Adrenal gland (tissue), 12 donors: ENCODE results near the gene ZFP69B. TPM values are rescaled to one million over a fixed set of nuclear protein-coding genes. Genes with fewer than 3 reads are reported as not detected.

ENCODE experiments used
- DNase-seq, 7 donors: peaks; one replicate each; pipeline ENCODE4 v3.0.0-alpha.2; 2019 to 2020
- H3K27ac ChIP-seq, 5 donors: fragments of 200-600 bp; sonication (generic) in 4 of 5; 1 replicate in 3 of 5; 2 replicates in 2 of 5; pipeline versions ENCODE4 v1.5.1 to v1.8.0; 2016 to 2020; ENCODE audit warnings: mild to moderate bottlenecking in 1 of 5
- H3K27me3 ChIP-seq: fragments of 200-600 bp; 2 replicates; pipeline ENCODE4 v1.8.0; 2021
- H3K36me3 ChIP-seq, 2 donors: fragments of 200-600 bp; replicated peaks in 1 of 2; 1 replicate in 1 of 2; 2 replicates in 1 of 2; pipeline versions ENCODE4 v1.5.1 to v1.8.0; 2018 to 2022
- H3K4me1 ChIP-seq, 2 donors: fragments of 200-600 bp; replicated peaks in 1 of 2; 1 replicate in 1 of 2; 2 replicates in 1 of 2; pipeline versions ENCODE4 v1.5.1 to v1.8.0; 2018 to 2021
- H3K4me3 ChIP-seq, 4 donors: fragments of 200-600 bp; sonication (generic) in 3 of 4; one replicate each; pipeline ENCODE4 v1.5.1; 2016 to 2018
- H3K9me3 ChIP-seq, 3 donors: fragments of 200-600 bp; sonication (generic) in 1 of 3; replicated peaks in 1 of 3; 1 replicate in 2 of 3; 2 replicates in 1 of 3; pipeline versions ENCODE4 v1.5.1 to v1.8.0; 2016 to 2021
- CTCF ChIP-seq, 6 experiments: fragments of 450-650 bp in 4 of 6; fragments of 200-600 bp in 2 of 6; sonication (generic) in 1 of 6; IDR thresholded peaks; 1 replicate in 5 of 6; 2 replicates in 1 of 6; pipeline versions ENCODE4 v1.5.1 to v1.8.0; 2016 to 2021; ENCODE audit warnings: antibody characterized with exemption in 6 of 6, mild to moderate bottlenecking in 2 of 6, moderate library complexity in 1 of 6
- POLR2A ChIP-seq, 2 donors: fragments of 450-650 bp; IDR thresholded peaks; one replicate each; pipeline ENCODE4 v1.6.1; 2017; ENCODE audit warnings: antibody characterized with exemption in 2 of 2, mild to moderate bottlenecking in 2 of 2, moderate library complexity in 1 of 2
- WGBS, 4 donors: extraction: QIAGEN DNeasy Blood & Tissue Kit in 2 of 4; methylation state at CpG; one replicate each; pipeline versions ENCODE4 v1.1.5 to v1.1.7; 2013 to 2017; 5-methylcytosine and 5-hydroxymethylcytosine counted together
- intact Hi-C, 2 donors: fragments of 100-400 bp; cut with DNase I; formaldehyde crosslinking; loops; one replicate each; pipeline versions ENCODE4 v1.14.1 to v1.15.0; 2022 to 2023
- polyA plus RNA-seq, 3 donors: library from polyadenylated mRNA; stranded (reverse); fragments of 200-250 nt in 2 of 3; fragments of 350-450 nt in 1 of 3; fragmentation: Illumina TruSeq in 1 of 3; extraction: RNeasy Lipid Tissue Mini Kit (QIAGEN cat#74804) in 1 of 3; gene quantifications; one replicate each; pipeline ENCODE4 v1.2.3, GENCODE V29; 2013 to 2014
- total RNA-seq, 9 donors: library from RNA; depleted of rRNA in 4 of 9; stranded (reverse); fragments of >200 nt in 4 of 9; fragments of 120-200 nt in 1 of 9; fragmentation: NEBNext Ultra II Directional in 1 of 9; extraction: Animal tissue kit (Norgen Biotek cat#: 25700) in 1 of 9; gene quantifications; one replicate each; pipeline versions ENCODE4 v1.1.0 to v1.2.4, GENCODE V29; 2013 to 2023
- donor health status: healthy with polysubstance abuse.
- donor health status: Bipolar disorder and iron deficiency.
- donor health status: DM: yes; HTN: yes; CAD: no.
- donor health status: DM: no; HTN: no; CAD: no.
- donor health status: DM: no; HTN: no; CAD: no.
- donor health status: DM: yes; HTN: yes; CAD: no.

Gene ZFP69B
- total and polyA plus RNA-seq, 12 donors: 0.34 to 2.6 (median 1.3) TPM

- Histone ChIP-seq H3K9me3 (peaks cover 0 to 5% (median 0%) of the 10 kb centered on the region in 3 donors), H3K27me3 (no peaks in the 10 kb centered on the region), H3K27ac (peak within 1 kb of the TSS in 4 of 5 donors; percentile 51 to 82 (median 58)), H3K4me1 (peaks cover 0 to 12% of the 10 kb centered on the region in 2 donors), H3K36me3 (no peaks in the 10 kb centered on the region), H3K4me3 (peak within 1 kb of the TSS; percentile 33 to 85 (median 69))
- 0 to 6% (median 1%) methylated on average over 13 to 76 of the region's 76 CpGs for WGBS, 4 donors
- peak; percentile 76 to 85 (median 80) for DNase-seq
- intact Hi-C loops: no loop called here
- TF ChIP-seq POLR2A (IDR thresholded peaks at IDR 0.05): peak; percentile 38 to 62
- no peak for TF ChIP-seq CTCF (IDR thresholded peaks at IDR 0.05)
Observed at GRCh38 chr1:40508375-40509341, 58.4 kb downstream of the ZFP69B start, which contains the start of gene EXO5. Gene EXO5 (plus strand): TSS chr1:40508767. CDS start chr1:40514545, 5,778 bp downstream.

Other genes with a start within 250 kb of the ZFP69B start
- not detected for gene TMCO2, start 202.5 kb upstream of the ZFP69B start, total RNA-seq
- not detected for gene TMCO2, start 202.5 kb upstream of the ZFP69B start, polyA plus RNA-seq
- 10 to 100 TPM; 36.1 to 68.5 (median 42.6) TPM for gene ZMPSTE24, start 192.2 kb upstream of the ZFP69B start, total RNA-seq
- 100 to 1,000 TPM in 1 of 3 donors, 10 to 100 TPM in 2; 14.2 to 100 (median 21.5) TPM for gene ZMPSTE24, start 192.2 kb upstream of the ZFP69B start, polyA plus RNA-seq
- 10 to 100 TPM in 2 of 9 donors, 1 to 10 TPM in 7; 2.7 to 40.3 (median 5.8) TPM for gene COL9A2, start 133.2 kb upstream of the ZFP69B start, total RNA-seq
- gene COL9A2, start 133.2 kb upstream of the ZFP69B start, polyA plus RNA-seq: 10 to 100 TPM in 2 of 3 donors, under 1 TPM in 1; 0.35 to 12.6 (median 12.2) TPM
- gene SMAP2, start 76.7 kb upstream of the ZFP69B start, total RNA-seq: 10 to 100 TPM; 23.0 to 52.8 (median 37.8) TPM
- 10 to 100 TPM; 15.0 to 55.9 (median 20.1) TPM for gene SMAP2, start 76.7 kb upstream of the ZFP69B start, polyA plus RNA-seq
- 1 to 10 TPM in 8 of 9 donors, under 1 TPM in 1; 0.18 to 2.5 (median 1.8) TPM for gene ZFP69, start 26.8 kb downstream of the ZFP69B start, total RNA-seq
- gene ZFP69, start 26.8 kb downstream of the ZFP69B start, polyA plus RNA-seq: 1 to 10 TPM; 2.5 to 3.2 (median 2.9) TPM
- gene EXO5, start 58.3 kb downstream of the ZFP69B start, total RNA-seq: 10 to 100 TPM in 2 of 9 donors, 1 to 10 TPM in 7; 1.8 to 11.1 (median 7.1) TPM
- 1 to 10 TPM; 4.7 to 8.3 (median 8.2) TPM for gene EXO5, start 58.3 kb downstream of the ZFP69B start, polyA plus RNA-seq
- gene ZNF684, start 81.2 kb downstream of the ZFP69B start, total RNA-seq: 10 to 100 TPM in 2 of 9 donors, 1 to 10 TPM in 7; 1.4 to 19.2 (median 7.5) TPM
- 10 to 100 TPM in 1 of 3 donors, 1 to 10 TPM in 2; 4.4 to 12.2 (median 5.0) TPM for gene ZNF684, start 81.2 kb downstream of the ZFP69B start, polyA plus RNA-seq
- 10 to 100 TPM in 1 of 9 donors, 1 to 10 TPM in 8; 1.6 to 10.3 (median 3.2) TPM for gene RIMS3, start 215.2 kb downstream of the ZFP69B start, total RNA-seq
- 1 to 10 TPM in 2 of 3 donors, under 1 TPM in 1; 0.84 to 5.1 (median 3.9) TPM for gene RIMS3, start 215.2 kb downstream of the ZFP69B start, polyA plus RNA-seq
- gene NFYC, start 241.2 kb downstream of the ZFP69B start, total RNA-seq: 10 to 100 TPM; 35.9 to 73.8 (median 51.3) TPM
- gene NFYC, start 241.2 kb downstream of the ZFP69B start, polyA plus RNA-seq: 10 to 100 TPM; 37.5 to 65.2 (median 38.8) TPM